GM18519 (cell line): ENCODE results near the gene ADAM23.

Experiments
- ATAC-seq: cut with Tn5 transposase; IDR thresholded peaks from one replicate; pipeline ENCODE4 v1.9.1; 2021; ENCODE audit warnings: mild to moderate bottlenecking, moderate library complexity; ENCODE audit not compliant: unreplicated experiment, low FRiP score

The ADAM23 gene

DNA sequence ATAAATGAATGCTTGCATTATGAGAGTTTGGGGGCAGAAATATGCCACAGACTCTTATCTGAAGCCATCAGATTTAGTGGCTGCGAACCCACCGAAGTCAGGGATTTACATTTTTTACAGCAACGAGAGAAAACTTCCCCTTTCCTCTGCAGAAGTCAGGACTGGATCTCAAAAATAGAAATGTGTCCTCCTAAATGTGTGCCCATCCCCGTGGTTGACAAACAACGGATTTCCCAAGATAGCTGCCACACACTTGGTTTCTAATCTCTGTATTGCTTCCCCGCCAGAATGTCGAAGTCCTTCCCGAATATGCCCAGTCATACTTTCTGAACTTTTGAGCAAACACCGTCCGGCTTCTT is 879 bp upstream of the ADAM23 start:
- ATAC-seq, result no peak

DNA sequence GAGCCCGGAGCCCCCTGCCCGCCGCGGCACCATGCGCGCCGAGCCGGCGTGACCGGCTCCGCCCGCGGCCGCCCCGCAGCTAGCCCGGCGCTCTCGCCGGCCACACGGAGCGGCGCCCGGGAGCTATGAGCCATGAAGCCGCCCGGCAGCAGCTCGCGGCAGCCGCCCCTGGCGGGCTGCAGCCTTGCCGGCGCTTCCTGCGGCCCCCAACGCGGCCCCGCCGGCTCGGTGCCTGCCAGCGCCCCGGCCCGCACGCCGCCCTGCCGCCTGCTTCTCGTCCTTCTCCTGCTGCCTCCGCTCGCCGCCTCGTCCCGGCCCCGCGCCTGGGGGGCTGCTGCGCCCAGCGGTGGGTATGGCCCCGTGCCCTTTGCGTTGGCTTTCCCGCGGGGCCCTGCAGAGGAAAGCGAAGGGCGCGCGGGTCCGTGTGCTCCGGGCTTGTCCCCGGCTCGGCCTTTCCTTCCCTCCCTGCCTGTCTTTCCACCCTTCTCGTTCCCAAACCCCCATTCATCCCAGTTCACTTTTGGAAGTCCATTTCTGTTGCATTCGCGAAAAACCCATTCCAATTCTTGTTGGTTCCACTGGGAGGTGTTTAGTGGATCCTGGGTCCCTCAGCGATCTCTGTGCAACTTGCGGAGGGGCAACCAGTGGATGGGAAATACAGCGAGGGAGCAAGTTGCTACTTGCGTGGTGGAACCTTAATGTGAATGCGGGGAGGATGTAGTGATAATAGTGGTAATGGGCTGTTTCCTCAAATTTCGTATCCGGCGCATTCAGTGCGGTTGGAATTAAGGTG is 599 bp downstream of the ADAM23 start:
- peak; percentile 34 for ATAC-seq

- ATAC-seq, result no peak
Observed at GRCh38 chr2:206445948-206446347, 2.6 kb downstream of the ADAM23 start.

GRCh38 chr2:206452242-206452641 is 8.9 kb downstream of the ADAM23 start:
- peak; percentile 68 for ATAC-seq

GRCh38 chr2:206452750-206453149 is 9.4 kb downstream of the ADAM23 start:
- ATAC-seq, result no peak

- no peak for ATAC-seq
Observed at GRCh38 chr2:206456078-206456754, 12.9 kb downstream of the ADAM23 start.

DNA sequence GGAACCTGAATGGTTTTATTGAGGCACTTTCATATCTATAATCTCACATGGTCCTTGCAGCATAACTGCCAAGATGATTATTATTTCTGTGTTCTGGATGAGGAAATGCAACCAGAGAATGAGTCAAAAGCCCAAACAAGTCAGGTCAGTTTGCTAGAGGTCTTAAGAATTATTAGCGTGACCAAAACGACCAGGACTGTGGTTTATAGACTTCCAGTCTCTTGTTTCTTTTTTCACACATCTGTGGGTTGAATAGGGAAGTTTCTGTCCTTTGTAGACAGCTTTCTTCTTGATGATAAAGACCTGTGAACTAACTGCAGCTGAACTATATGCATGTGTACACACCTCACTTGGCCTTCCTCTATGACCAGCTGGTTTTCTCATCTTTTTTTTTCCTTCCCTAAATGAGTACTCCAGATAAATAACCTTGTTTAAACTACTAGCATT is 13.9 kb downstream of the ADAM23 start:
- ATAC-seq, result peak; percentile 88

DNA sequence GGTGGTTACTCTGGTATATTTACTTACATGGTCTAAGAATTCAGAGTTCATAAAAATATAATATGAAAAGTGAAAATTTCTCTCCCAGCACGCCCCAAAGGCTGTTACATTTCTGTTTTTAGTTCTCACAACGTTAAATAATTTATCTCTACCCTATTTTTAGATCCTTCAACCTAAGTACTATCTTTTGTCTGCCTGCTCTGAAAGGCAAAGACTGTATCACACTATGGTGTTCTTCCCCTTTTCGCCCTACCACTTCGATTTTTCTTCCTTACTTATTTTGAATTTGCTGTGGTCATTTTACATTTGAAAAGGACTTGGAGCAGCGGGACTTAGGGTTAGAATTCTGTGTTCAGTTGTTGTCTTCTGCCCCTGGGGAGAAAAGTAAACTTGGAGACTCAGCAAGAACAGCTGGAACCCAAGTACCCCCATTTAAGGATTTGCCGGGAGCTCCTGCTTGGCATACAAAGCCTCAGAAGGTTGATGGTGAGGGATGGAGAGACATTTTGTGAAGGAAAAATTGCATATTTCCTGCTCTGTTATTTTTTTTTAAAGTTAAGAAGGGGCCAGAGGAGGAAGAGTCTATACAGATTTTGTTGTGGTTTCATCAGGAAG is 19.0 kb downstream of the ADAM23 start:
- no peak for ATAC-seq

- ATAC-seq, result no peak
Observed at GRCh38 chr2:206463685-206464084, 20.4 kb downstream of the ADAM23 start.

DNA sequence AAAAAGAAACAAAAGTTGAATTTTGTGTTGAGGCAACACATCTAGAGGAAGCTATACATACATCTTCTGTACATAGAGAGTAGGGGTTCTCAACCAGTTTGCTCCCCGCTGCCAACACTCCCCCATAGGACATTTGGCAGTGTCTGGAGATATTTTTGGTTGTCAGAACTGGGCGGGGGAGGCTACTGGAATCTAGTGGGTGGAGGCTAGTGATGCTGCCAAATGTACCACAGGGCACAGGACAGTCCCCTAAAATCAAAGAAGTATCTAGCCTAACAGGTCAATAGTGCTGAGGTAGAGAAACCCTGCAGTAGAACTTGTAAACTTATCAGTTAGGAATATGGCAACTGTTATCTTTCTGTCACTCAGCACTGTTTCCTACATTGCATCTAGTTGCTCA is 21.3 kb downstream of the ADAM23 start:
- ATAC-seq, result no peak

DNA sequence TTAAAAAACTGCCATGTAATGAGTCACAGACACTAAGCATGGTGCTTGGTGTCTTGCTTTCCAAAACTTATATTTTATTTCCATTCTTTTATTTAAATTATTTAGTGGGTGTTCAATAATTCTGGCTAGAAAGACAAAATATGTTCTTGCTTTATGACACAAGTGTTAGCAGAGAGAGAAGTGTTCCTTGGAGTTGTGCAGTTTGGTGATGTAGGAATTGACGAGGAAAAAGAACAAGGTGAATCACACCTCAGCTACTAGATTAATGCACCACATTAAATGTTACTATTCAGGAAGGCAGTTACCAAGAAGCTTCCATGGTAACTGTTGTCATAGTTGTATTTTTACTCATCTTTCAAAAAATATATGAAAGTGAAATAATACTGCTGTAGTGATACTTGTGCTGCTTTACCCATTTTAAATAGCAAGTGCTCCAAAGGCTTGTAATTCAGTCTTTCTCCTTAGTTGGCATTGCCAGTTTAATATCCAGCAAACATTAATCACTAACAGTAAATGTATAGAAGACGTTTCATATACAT is 28.3 kb downstream of the ADAM23 start:
- no peak for ATAC-seq

GRCh38 chr2:206472094-206472493 is 28.8 kb downstream of the ADAM23 start:
- no peak for ATAC-seq

- no peak for ATAC-seq
Observed at GRCh38 chr2:206474099-206474498, 30.8 kb downstream of the ADAM23 start.

- no peak for ATAC-seq
Observed at GRCh38 chr2:206477296-206477695, 34.0 kb downstream of the ADAM23 start.

GRCh38 chr2:206478340-206478739 is 35.0 kb downstream of the ADAM23 start:
- ATAC-seq, result no peak

- ATAC-seq, result no peak
Observed at GRCh38 chr2:206480161-206480560, 36.8 kb downstream of the ADAM23 start.

DNA sequence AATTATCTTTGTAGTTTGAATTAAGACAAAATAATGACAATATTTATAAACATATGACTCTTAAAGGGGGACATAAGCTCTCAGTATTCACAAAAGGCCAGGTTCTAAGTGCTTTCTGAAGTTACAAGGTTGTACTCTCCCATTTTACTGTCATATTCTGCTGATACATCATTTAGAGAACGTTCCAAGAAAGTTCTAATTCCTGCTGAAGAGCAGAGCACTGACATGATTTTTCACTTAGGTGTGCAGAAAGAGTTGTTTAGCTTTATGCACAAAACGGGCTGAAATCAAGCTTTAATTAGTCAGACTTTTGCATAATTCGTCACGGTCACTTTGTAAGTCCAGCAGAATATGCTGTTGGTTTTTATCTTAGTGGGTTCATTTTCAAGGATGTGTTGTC is 37.3 kb downstream of the ADAM23 start:
- ATAC-seq, result no peak

DNA sequence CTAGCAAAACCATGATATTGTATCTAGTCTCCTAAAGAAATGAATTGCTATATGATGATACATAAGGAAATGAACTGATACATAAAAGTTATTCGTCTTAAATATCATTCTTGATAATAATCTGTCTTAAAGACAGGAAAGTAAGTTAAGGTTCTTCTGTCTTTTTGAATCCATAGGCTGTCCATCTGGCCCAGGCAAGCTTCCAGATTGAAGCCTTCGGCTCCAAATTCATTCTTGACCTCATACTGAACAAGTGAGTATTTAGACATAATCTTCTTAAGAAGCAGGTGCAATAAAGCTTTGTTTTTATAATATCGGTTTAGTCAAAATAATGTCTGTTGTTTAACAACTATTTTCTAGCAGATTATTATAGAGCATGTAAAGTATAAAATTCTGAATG is 37.7 kb downstream of the ADAM23 start:
- no peak for ATAC-seq

DNA sequence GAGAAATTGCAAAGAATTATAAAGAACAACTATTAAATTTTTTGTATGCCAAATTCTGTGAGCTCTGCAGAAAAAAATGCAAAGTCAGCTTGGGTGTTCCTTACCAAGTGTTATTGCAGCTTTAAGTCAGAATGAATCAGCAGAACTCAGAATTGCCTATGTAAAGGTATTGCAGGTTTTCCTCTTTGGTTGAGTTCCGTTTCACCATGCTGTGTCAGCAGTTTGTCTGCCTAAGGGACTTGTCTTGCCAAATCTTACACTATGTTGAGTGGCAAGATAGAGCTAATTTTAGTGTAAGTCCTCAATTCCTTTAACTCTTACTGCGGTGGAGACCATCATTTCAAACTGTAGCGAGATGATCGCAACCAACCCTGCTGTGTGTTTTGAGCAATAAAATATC is 38.8 kb downstream of the ADAM23 start:
- no peak for ATAC-seq

DNA sequence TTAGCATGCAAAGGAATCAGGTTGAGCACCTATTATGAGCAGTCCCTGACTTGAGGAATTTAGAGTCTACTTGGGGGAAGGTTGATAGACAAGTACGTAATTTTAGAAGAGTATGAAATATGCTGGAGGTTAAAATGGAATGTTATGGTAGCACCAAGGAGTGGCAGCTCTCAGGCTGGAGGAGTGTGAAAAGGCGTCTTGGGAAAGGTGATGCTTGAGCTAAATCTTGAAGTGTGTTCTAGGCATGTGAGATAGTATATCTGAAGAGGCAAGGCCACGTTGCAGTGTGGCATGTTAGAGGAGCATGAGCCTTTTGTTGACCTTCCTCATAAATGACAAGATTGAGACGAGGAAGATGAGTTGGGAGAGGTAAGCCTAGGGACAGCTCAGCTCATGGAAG is 39.3 kb downstream of the ADAM23 start:
- no peak for ATAC-seq

GRCh38 chr2:206488053-206488452 is 44.7 kb downstream of the ADAM23 start:
- no peak for ATAC-seq
